Right lobe of liver (tissue), 4 donors: ENCODE measurements around the gene LCTL.

Source experiments
- POLR2A ChIP-seq: fragments of 450-650 bp; IDR thresholded peaks from one replicate; pipeline ENCODE4 v1.6.1; 2017; ENCODE audit warnings: antibody characterized with exemption, mild to moderate bottlenecking
- TF ChIP-seq, protein P1 (sequence below), 4 donors: fragments of 200-600 bp in 3 of 4; fragments of 450-650 bp in 1 of 4; IDR thresholded peaks; one replicate each; pipeline versions ENCODE4 v1.5.1 to v1.8.0; 2016 to 2022; ENCODE audit warnings: antibody characterized with exemption in 4 of 4, mild to moderate bottlenecking in 2 of 4
- donor health status: DM: no; HTN: no; CAD: no.
- donor health status: DM: no; HTN: no; CAD: no.
- donor health status: DM: no; HTN: yes; CAD: no.

DNA sequence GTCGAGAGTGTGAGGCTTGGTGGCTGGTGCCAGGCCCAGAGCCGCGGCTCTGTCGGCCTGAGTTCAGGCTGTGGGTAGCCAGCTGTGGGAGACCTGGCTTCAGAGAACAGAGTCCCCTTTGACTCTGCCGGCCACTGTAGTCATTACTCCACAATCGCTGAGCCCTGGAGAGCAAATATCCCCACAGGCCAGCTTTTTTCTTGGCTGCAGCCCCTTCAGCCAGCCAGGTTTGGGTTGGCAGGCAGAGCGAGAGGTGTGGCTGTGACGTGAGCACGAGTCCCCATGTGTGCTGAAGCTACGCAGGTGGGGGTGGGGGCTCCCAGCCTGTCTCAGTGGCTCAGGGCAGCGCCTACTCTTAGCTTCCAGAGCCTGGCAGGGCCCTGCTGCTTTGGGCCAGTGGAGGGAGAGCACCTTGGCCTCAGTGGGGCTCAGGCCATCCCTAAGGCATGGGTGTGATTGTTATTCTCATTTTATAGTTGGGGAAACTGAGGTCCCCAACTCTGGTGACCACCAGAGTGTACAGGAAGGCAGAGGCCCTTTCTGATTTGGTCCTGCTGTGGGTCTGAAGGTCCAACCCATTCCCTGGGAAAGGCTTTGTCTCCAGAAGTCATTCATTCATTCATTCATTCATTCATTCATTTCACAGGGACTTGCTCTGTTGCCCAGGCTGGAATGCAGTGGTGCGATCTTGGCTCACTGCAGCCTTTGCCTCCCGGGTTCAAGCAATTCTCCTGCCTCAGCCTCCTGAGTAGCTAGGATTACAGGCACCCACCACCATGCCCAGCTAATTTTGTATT, 45.7 kb upstream of the LCTL start:
- TF ChIP-seq, protein P1, sequence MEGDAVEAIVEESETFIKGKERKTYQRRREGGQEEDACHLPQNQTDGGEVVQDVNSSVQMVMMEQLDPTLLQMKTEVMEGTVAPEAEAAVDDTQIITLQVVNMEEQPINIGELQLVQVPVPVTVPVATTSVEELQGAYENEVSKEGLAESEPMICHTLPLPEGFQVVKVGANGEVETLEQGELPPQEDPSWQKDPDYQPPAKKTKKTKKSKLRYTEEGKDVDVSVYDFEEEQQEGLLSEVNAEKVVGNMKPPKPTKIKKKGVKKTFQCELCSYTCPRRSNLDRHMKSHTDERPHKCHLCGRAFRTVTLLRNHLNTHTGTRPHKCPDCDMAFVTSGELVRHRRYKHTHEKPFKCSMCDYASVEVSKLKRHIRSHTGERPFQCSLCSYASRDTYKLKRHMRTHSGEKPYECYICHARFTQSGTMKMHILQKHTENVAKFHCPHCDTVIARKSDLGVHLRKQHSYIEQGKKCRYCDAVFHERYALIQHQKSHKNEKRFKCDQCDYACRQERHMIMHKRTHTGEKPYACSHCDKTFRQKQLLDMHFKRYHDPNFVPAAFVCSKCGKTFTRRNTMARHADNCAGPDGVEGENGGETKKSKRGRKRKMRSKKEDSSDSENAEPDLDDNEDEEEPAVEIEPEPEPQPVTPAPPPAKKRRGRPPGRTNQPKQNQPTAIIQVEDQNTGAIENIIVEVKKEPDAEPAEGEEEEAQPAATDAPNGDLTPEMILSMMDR (IDR thresholded peaks at IDR 0.05): peak in 2 of 4 donors; percentile 7 to 10
- TF ChIP-seq POLR2A: peak; percentile 41
